Thoracic aorta endothelial cell (primary cell): ENCODE results near the gene NPAT. TPM values are rescaled to one million over a fixed set of nuclear protein-coding genes. Genes with fewer than 3 reads are reported as not detected.

Source experiments
- small RNA-seq: library from RNA; depleted of rRNA; stranded (forward); fragments of <200 nt; gene quantifications from one replicate; pipeline ENCODE3, GENCODE V24; 2012
- total RNA-seq: library from RNA; depleted of rRNA; stranded (reverse); fragments of >200 nt; gene quantifications from 2 replicates; pipeline ENCODE4 v1.2.3, GENCODE V29; 2012

Gene NPAT
- total RNA-seq: 29.0 and 34.8 TPM in 2 replicates

GRCh38 chr11:108222574-108223347 is at the start of gene NPAT, which contains the start of gene ATM:
NPAT (minus strand) TSS chr11:108222638; CDS start chr11:108222536, 102 bp downstream.
ATM (plus strand) TSS chr11:108223067; CDS start chr11:108227625, 4,558 bp downstream.

GRCh38 chr11:108121274-108122155 is 100.9 kb downstream of the NPAT start, which contains the start of gene ACAT1:
ACAT1 (plus strand) TSS chr11:108121567; CDS start chr11:108121607, 40 bp downstream.

Small RNAs within 50 kb of the gene (small RNA-seq; reads per million reads assigned to genes)
- not detected for gene RF00019

Other genes starting within 250 kb of the NPAT start
- 63.8 and 65.5 TPM in 2 replicates for gene CUL5, start 213.7 kb downstream of the NPAT start, total RNA-seq
- 88.6 and 91.5 TPM in 2 replicates for gene ACAT1, start 101.1 kb downstream of the NPAT start, total RNA-seq
- 103 and 148 TPM in 2 replicates for gene ATM, start 429 bp upstream of the NPAT start, total RNA-seq
- 0.14 TPM in 1 of 2 replicates, not detected in the other for gene C11orf65, start 244.9 kb upstream of the NPAT start, total RNA-seq